Left ventricle myocardium superior (tissue), 1 donor: Measurements from ENCODE around the gene PLET1. TPM values are rescaled to one million over a fixed set of nuclear protein-coding genes. Genes with fewer than 3 reads are reported as not detected.
A peak's percentile ranks its signal among the peaks of the same experiment; 100 is the strongest.
"Not testable (repeated sequence)": the region's sequence is repeated elsewhere in the genome, so short reads cannot be mapped to it uniquely, and the experiment has no call there.

Source experiments
- ATAC-seq: fragments of 200-7000 bp; cut with Tn5 transposase; one replicate; pipeline ENCODE4 v1.9.1; 2020; ENCODE audit warnings: mild to moderate bottlenecking, moderate library complexity
- DNase-seq: peaks from one replicate; pipeline ENCODE4 v3.0.0-alpha.2; 2020
- intact Hi-C: fragments of 100-400 bp; cut with micrococcal nuclease; formaldehyde crosslinking; loops from one replicate; pipeline ENCODE4 v1.11.0; 2022
- total RNA-seq: library from RNA; stranded (reverse); fragmentation: NEBNext Ultra II Directional; extraction: Animal tissue kit (Norgen Biotek cat#: 25700); gene quantifications from one replicate; pipeline ENCODE4 v1.2.1, GENCODE V29; 2021
- donor health status: DM: no; HTN: yes; CAD: no; lungs with severe emphysema.

PLET1 gene
- total RNA-seq, 1 donor from 2014 or later: not detected

DNA sequence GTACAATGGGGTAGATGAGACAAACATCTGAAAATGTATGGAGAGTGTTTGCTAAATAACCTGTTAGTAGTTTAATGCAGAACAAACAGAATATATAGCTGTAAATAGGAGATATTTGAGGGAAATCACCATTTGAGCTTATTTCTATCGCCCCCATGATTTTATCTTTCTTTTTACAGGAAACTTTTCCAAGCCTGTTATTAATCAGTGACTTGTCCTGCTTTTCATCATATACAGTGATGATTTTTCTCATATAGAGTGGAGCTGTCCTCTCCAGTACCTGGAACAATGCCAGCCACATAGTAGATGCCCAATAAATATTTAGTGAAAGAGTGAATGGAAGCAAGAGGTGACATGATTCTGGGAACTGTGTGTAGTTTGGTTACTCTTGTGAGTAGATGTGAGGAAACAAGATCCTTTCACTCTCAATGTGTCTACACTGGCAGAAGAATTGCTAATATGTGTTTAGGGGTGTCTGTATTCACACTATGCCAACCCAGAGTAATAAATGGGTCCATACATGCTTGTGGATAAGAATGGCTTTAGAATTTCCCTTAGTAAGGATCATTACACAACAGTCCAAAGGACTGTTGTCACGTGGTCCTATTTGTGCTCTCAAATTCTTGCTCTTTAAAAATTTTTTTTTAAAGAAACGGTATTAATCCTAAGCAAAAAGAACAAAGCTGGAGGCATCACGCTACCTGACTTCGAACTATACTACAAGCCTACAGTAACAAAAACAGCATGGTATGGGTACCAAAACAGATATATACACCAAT, 36.7 kb downstream of the PLET1 start:
- intact Hi-C loops: loop anchor here (5.0 kb wide), 1 partner anchor 53 kb away; no protein-coding TSS in a partner anchor
- ATAC-seq: no peak
- DNase-seq: no peak

DNA sequence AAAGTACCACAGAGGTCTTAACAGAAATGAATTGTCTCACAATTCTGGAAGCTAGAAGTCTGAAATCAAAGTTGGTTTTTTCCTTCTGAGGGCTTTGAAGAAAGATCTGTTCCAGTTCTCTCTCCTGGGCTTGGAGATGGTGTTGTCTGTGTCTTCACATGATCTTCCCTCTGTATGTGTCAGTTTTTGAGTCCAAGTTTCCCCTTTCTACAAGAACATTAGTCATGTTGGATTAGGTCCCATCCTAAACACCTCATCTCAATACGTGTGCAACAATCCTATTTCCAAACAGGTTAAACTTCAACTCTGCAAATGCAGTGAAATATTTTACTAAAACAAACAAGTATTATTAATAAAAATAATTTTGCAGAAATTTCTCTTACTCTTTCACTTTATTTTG, 37.5 kb downstream of the PLET1 start:
- no peak for ATAC-seq
- no peak for DNase-seq
- intact Hi-C loops: loop anchor here (5.0 kb wide), 1 partner anchor 54 kb away; no protein-coding TSS in a partner anchor

DNA sequence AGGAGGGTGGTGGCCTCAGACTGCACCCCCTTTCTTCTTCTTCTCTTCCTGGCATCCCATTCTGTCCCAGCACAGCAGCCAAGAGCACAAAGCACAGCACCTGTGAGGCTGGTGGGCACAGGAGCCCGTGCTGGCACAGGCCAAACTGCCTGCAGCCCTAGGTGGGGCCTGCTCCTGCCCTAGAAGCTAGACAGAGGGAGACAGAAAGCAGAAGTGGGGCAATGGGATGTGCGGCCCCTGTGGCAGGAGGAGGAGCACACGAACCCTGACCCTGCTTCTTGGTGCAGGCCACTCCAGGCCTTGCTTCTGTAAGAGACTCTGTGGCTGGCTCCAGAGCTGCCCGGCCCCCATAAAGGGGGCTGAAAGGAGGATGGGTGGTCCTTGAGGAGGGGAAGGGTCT, 38.4 kb downstream of the PLET1 start:
- ATAC-seq (no peak), DNase-seq (no peak)
- intact Hi-C loops: loop anchor here (5.0 kb wide), 1 partner anchor 55 kb away; no protein-coding TSS in a partner anchor

DNA sequence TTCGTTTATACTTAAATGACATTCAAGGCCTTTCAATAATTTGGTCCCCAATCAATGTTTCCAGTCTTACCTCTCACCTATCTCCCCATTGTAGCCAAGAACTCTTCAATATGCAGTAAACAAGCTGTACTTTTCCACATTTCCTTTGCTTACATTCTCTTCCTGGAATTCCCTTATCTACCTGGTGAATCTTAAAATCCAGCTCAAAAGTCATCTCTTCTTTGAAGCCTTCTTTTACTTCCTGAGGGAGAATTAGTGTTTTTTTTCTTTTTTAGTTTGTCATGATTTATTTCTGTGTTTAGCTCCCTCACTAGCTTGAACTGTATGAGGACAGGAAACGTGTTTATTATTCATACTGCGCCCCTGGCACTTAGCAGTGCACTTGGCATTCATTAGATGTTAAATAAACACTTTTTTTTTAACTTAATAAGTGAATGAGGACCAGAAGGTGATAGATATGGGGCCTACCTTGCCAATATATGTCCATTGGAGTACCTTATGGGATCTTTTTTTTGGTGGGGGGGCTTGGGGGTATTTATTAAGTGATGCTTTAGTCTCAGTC, 39.3 kb downstream of the PLET1 start:
- intact Hi-C loops: loop anchor here (5.0 kb wide), 1 partner anchor 56 kb away; no protein-coding TSS in a partner anchor
- DNase-seq: no peak
- ATAC-seq: no peak

DNA sequence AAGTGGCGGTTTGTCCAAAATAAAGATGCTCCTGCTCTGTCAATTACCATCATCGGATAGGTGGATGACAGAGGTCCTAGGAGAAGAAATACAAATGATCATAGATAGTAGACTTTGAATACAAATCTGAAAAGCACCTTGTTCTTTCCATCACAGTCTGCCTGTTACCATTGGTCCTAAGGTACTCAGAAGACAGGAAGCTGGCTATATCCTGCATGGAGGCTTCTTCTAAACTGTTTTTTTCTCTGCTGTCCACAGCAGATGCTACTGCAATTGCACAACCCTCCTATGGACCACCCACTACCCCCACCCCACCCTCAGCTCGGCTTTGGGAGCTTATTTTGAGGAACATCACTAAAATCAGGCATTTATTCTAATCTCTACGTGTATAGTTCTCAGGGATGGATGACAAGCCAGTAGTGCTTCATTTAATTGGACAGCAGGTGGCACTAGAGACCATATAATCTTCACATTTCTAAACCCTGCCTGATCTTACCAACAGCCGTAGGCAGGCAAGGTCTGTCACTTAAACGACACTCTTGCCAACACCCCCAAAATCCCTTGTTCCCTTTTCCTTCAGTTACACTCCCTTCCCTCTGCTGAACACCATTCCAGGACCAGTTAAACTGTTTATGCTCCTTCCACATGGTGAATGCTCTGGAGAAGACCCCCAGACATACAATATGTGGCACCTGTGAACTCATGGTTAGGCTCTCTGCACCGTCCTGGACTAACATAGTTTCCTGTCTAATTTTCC, 41.0 kb downstream of the PLET1 start:
- DNase-seq (no peak), ATAC-seq (peak; percentile 93)
- intact Hi-C loops: loop anchor here (5.0 kb wide), 1 partner anchor 58 kb away; no protein-coding TSS in a partner anchor

DNA sequence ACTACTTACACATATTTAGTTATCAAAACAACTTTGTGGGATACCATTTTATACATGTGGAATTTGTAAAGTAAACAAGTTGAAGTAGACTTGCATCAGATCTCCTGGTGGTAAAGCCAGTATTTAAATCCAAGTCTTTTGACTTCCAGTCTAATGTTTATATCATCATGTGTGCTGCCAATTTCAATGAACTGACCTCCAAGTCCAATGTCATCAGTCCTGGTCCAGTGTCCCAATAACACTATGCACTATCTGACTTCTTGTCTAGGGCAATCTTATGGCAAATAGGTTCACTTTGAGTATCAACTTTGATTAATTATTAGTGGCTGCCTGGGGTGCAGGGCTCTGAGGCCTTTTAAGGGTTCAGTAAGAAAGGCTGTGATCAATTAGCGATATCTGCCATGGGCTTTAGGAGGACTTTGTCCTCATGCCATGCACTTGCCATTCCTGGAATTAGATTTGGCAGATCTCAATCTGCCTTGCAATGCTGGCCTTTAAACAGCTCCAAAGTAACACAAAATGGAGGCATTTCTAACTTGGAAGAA, 44.0 kb downstream of the PLET1 start:
- intact Hi-C loops: no loop called here
- no peak for ATAC-seq
- no peak for DNase-seq

DNA sequence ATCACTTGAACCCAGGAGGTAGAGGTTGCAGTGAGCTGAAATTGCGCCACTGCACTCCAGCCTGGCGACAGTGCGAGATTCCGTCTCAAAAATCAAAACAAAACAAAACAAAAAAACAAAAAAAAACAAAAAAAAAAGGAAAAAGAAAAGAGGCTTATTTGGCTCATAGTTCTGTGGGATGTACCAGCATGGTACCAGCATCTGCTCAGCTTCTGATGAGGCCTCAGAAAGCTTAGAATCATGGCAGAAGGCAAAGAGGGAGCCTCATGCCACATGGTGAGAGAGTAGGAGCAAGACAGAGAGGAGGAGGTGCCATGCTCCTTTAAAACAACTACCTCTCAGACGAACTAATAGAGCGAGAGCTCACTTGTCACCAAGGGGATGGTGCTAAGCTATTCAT, 45.0 kb downstream of the PLET1 start:
- intact Hi-C loops: no loop called here
- DNase-seq: no peak
- no peak for ATAC-seq

DNA sequence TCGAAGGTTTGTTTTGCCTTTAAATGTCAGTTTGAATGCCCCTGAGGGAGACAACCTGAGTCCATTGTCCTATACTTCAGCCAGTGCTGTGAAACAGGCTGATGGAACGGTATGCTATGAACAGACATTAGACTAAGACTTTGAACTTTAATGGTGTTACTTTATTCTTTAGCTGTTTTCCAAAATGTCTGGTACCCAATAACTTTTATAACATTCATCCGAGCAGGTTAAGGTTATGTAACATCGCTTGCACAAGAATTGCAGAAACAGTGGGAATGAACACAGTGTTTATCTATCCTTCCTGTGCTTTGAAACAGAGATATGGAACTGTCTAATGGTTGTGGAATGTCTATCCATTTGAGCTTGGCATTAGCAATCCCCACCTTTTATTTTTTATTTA, 46.9 kb downstream of the PLET1 start:
- DNase-seq (no peak), ATAC-seq (no peak)
- intact Hi-C loops: loop anchor here (5.0 kb wide), 1 partner anchor 164 kb away; no protein-coding TSS in a partner anchor

DNA sequence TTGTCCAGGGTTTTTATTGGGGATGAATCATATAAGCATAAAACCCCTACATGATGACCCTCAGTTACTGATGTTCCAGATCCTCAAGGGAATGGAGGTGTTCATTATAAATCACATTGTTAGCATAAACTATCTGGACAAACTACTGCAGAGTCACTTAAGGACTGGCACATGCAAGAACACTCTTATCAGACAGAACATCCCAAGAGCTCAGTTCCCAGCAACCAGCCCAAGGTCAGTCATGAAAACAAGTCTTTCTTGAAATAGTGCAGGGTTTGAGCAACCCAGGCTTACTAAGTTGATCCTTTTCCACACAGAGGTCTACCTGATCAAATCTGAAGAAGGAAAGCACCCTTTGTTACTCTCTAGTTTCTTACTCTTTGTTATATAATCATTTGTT, 48.0 kb downstream of the PLET1 start:
- intact Hi-C loops: loop anchor here (5.0 kb wide), 1 partner anchor 165 kb away; no protein-coding TSS in a partner anchor
- ATAC-seq (peak; percentile 55), DNase-seq (no peak)

DNA sequence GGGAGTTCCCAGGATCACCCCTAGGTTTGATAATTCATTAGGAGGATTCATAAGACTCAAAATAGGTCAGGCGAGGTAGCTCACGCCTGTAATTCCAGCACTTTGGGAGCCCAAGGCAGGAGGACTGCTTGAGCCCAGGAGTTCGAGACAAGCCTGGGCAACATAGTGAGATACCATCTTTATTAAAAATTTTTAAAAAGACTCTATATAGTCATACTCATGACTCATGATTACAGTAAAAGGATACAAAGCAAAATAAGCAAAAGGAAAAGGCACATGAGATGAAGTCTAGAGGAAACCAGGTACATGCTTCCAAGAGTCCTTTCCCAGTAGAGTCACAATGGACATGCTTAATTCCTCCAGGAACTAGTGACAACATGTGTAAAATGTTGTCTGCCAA, 48.4 kb downstream of the PLET1 start:
- ATAC-seq (no peak), DNase-seq (no peak)
- intact Hi-C loops: loop anchor here (5.0 kb wide), 1 partner anchor 165 kb away; no protein-coding TSS in a partner anchor

DNA sequence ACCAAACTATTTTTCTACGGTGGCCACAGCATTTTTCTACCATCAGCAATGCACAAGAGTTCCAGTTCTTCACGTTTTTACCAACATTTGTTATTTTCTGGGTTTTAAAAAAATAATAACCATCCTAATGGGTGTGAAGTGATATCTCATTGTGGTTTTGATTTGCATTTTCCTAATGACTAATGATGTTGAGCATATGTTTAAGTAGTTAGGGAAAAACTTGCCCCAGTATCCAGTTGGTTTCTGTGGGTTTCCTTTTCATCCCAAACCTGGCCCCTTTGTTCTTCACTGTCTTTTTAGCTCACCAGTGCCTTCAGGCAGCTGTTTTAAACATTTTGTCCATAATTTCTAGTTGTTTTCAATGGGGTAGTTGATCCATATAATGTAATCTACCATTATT, 49.1 kb downstream of the PLET1 start:
- intact Hi-C loops: loop anchor here (5.0 kb wide), 1 partner anchor 166 kb away; no protein-coding TSS in a partner anchor
- ATAC-seq (no peak), DNase-seq (no peak)

DNA sequence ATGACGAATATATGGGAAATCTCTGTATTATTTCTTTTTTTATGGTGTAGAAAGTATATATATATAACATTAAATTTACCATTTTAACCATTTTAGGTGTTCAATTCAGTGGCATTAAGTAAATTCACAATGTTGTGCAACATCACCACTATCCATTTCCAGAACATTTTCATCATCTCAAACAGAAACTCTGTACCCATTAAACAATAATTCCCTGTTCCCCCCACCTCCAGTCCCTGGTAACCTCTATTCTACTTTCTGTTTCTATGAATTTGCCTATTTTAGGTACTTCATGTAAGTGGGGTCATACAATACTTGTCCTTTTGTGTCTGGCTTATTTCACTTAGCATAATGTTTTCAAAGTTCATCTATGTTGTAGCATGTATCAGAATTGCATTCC, 49.8 kb downstream of the PLET1 start:
- intact Hi-C loops: loop anchor here (5.0 kb wide), 1 partner anchor 166 kb away; no protein-coding TSS in a partner anchor
- DNase-seq (no peak), ATAC-seq (no peak)

DNA sequence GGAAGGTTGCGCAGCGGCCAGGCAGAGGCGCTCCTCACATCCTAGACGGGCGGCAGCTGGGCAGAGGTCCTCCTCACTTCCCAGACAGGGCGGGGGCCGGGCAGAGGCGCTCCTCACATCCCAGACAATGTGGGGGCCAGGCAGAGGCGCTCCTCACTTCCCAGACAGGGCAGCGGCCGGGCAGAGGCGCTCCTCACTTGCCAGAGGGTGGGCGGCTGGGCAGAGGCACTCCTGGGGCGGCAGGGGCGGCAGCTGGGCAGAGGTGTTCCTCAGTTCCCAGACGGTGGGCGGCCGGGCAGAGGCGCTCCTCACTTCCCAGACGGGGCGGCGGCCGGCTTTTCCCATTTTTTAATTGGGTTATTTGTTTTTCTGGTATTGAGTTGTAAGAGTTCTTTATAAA, 54.6 kb downstream of the PLET1 start:
- no peak for DNase-seq
- intact Hi-C loops: no loop called here
- ATAC-seq: no peak

DNA sequence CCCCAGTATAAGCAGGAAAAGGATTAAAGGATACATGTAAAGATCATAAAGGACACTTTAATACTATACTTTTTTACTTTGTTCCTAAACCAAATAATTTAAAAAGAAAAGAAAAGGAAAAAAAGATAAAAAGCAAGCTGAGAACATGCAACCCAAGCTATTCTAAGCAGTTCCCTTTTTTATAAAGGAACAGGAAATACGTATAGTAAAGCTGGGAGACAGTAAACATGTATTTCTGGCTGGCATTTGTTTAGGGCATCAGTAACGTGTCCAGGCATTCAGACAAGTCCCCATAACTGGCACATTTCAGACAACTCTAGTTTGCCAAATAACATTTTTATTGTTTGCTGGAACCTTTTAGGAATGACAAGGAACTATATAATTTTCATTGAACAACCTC, 60.4 kb downstream of the PLET1 start:
- ATAC-seq (no peak), DNase-seq (no peak)
- intact Hi-C loops: no loop called here

DNA sequence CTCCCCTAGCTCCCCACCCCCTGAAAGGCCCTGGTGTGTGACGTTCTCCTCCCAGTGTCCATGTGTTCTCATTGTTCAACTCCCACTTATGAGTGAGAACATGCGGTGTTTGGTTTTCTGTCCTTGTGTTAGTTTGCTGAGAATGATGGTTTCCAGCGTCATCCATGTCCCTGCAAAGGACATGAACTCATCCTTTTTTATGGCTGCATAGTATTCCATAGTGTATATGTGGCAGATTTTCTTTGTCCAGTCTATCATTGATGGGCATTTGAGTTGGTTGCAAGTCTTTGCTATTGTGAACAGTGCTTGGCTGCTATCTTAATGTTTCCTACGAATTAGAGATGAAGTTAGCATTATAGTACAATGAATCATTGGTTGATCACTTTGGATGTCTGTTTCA, 61.6 kb downstream of the PLET1 start:
- DNase-seq, ATAC-seq, intact Hi-C loops: not testable (repeated sequence)

Other genes starting within 250 kb of the PLET1 start
- 189 TPM for gene DLAT, start 235.5 kb downstream of the PLET1 start, total RNA-seq
- 1.6 TPM for gene PIH1D2, start 186.8 kb downstream of the PLET1 start, total RNA-seq
- 7.7 TPM for gene NKAPD1, start 186.6 kb downstream of the PLET1 start, total RNA-seq
- 158 TPM for gene TIMM8B, start 174.1 kb downstream of the PLET1 start, total RNA-seq
- gene SDHD, start 174.0 kb downstream of the PLET1 start, total RNA-seq: 269 TPM
- gene IL18, start 96.8 kb downstream of the PLET1 start, total RNA-seq: 2.3 TPM
- gene TEX12, start 93.5 kb downstream of the PLET1 start, total RNA-seq: not detected
- 137 TPM for gene BCO2, start 85.3 kb downstream of the PLET1 start, total RNA-seq
- gene PTS, start 34.4 kb downstream of the PLET1 start, total RNA-seq: 25.2 TPM